Measurements from ENCODE around the gene ZNF366. TPM values are rescaled to one million over a fixed set of nuclear protein-coding genes. Genes with fewer than 3 reads are reported as not detected.

Gene ZNF366
- total RNA-seq, 1 donor from 2014 or later, result not detected

GRCh38 chr5:72400950-72401349 lies 106.3 kb downstream of the ZNF366 start:
- H3K27ac Mint-ChIP-seq (ENCODE audit: unreplicated experiment), result no peak overlapping the region
- no peak overlapping the region for H3K4me3 Mint-ChIP-seq (ENCODE audit: unreplicated experiment)
- TF ChIP-seq CTCF (IDR thresholded peaks at IDR 0.05), result no peak
- no peaks in the 10 kb centered on the region for H3K27me3 Mint-ChIP-seq (ENCODE audit: unreplicated experiment)
- H3K36me3 Mint-ChIP-seq (ENCODE audit: unreplicated experiment), result no peaks in the 10 kb centered on the region
- H3K4me1 Mint-ChIP-seq (ENCODE audit: unreplicated experiment), result peaks cover 66% of the 10 kb centered on the region
- H3K9me3 Mint-ChIP-seq (ENCODE audit: unreplicated experiment), result peaks cover 7% of the 10 kb centered on the region
- DNase-seq (ENCODE audit: extremely low spot score, unreplicated experiment), result no peak

GRCh38 chr5:72397836-72398235 lies 109.4 kb downstream of the ZNF366 start:
- peaks cover 7% of the 10 kb centered on the region for H3K9me3 Mint-ChIP-seq (ENCODE audit: unreplicated experiment)
- H3K27ac Mint-ChIP-seq (ENCODE audit: unreplicated experiment), result peak overlapping the region; percentile 84
- H3K4me1 Mint-ChIP-seq (ENCODE audit: unreplicated experiment), result peaks cover 69% of the 10 kb centered on the region

GRCh38 chr5:72394688-72395087 lies 112.5 kb downstream of the ZNF366 start:
- H3K36me3 Mint-ChIP-seq (ENCODE audit: unreplicated experiment), result no peaks in the 10 kb centered on the region
- H3K27me3 Mint-ChIP-seq (ENCODE audit: unreplicated experiment), result no peaks in the 10 kb centered on the region
- DNase-seq (ENCODE audit: extremely low spot score, unreplicated experiment), result no peak
- H3K4me3 Mint-ChIP-seq (ENCODE audit: unreplicated experiment), result no peak overlapping the region
- peaks cover 3% of the 10 kb centered on the region for H3K9me3 Mint-ChIP-seq (ENCODE audit: unreplicated experiment)
- peak; percentile 35 for TF ChIP-seq CTCF (IDR thresholded peaks at IDR 0.05)
- H3K4me1 Mint-ChIP-seq (ENCODE audit: unreplicated experiment), result peaks cover 65% of the 10 kb centered on the region
- H3K27ac Mint-ChIP-seq (ENCODE audit: unreplicated experiment), result no peak overlapping the region

More at GRCh38 chr5:72397836-72398235, 109.4 kb downstream of the ZNF366 start:
- Mint-ChIP-seq H3K36me3 (ENCODE audit: unreplicated experiment) (no peaks in the 10 kb centered on the region), H3K4me3 (ENCODE audit: unreplicated experiment) (no peak overlapping the region), H3K27me3 (ENCODE audit: unreplicated experiment) (no peaks in the 10 kb centered on the region)
- DNase-seq (ENCODE audit: extremely low spot score, unreplicated experiment), result no peak
- TF ChIP-seq CTCF (IDR thresholded peaks at IDR 0.05), result no peak

- Mint-ChIP-seq H3K4me3 (ENCODE audit: unreplicated experiment) (no peak overlapping the region), H3K27ac (ENCODE audit: unreplicated experiment) (peak overlapping the region; percentile 45), H3K36me3 (ENCODE audit: unreplicated experiment) (no peaks in the 10 kb centered on the region), H3K4me1 (ENCODE audit: unreplicated experiment) (peaks cover 62% of the 10 kb centered on the region), H3K27me3 (ENCODE audit: unreplicated experiment) (no peaks in the 10 kb centered on the region), H3K9me3 (ENCODE audit: unreplicated experiment) (no peaks in the 10 kb centered on the region)
- no peak for DNase-seq (ENCODE audit: extremely low spot score, unreplicated experiment)
- TF ChIP-seq CTCF (IDR thresholded peaks at IDR 0.05), result no peak
Observed at GRCh38 chr5:72393052-72393451, 114.2 kb downstream of the ZNF366 start.

Other genes with a start within 250 kb of the ZNF366 start
- 45.5 and 57.7 TPM in 2 replicates for gene MRPS27, start 187.2 kb downstream of the ZNF366 start, total RNA-seq
- gene PTCD2, start 187.0 kb downstream of the ZNF366 start, total RNA-seq, result 9.4 and 10.4 TPM in 2 replicates

All from osteocyte (in vitro differentiated cells).